ENCODE results near the gene RAET1E.

GRCh38 chr6:149887343-149887742 lies 10.6 kb downstream of the RAET1E start:
- TF ChIP-seq GATA3 (IDR thresholded peaks at IDR 0.05; ENCODE audit: low read depth, low read length) (no peak), GATA2 (IDR thresholded peaks at IDR 0.05; ENCODE audit: low read depth, low read length) (no peak)

Data from SH-SY5Y (cell line).